ENCODE measurements around the gene PLD4. TPM values are rescaled to one million over a fixed set of nuclear protein-coding genes. Genes with fewer than 3 reads are reported as not detected.

PLD4 gene
- total and polyA plus RNA-seq, 5 donors, result 0.05 to 0.88 (median 0.14) TPM

GRCh38 chr14:104931771-104932675, 7.3 kb downstream of the PLD4 start:
- H3K4me1 ChIP-seq (ENCODE audit: control insufficient read depth, insufficient read depth, low read length), result no peaks in the 10 kb centered on the region
- H3K27me3 ChIP-seq (ENCODE audit: control insufficient read depth, insufficient read depth), result no peaks in the 10 kb centered on the region
- DNase-seq, result peak in 2 of 3 donors; percentile 66 to 69
- ATAC-seq, result peak in 1 of 2 donors; percentile 8
- H3K4me3 ChIP-seq (ENCODE audit: low read length), result peak overlapping the region; percentile 63
- WGBS, result 24% methylated on average over 64 of the region's 64 CpGs
- no peak overlapping the region for H3K27ac ChIP-seq (ENCODE audit: low read length)
- intact Hi-C loops (cut with DNase I), result no loop called here
- no peaks in the 10 kb centered on the region for H3K9me3 ChIP-seq (ENCODE audit: control insufficient read depth, low read length)

GRCh38 chr14:104932676-104933631, 8.3 kb downstream of the PLD4 start:
- Histone ChIP-seq H3K27me3 (ENCODE audit: control insufficient read depth, insufficient read depth) (no peaks in the 10 kb centered on the region), H3K4me1 (ENCODE audit: control insufficient read depth, insufficient read depth, low read length) (no peaks in the 10 kb centered on the region), H3K27ac (ENCODE audit: low read length) (no peak overlapping the region), H3K4me3 (ENCODE audit: low read length) (peak overlapping the region; percentile 63), H3K9me3 (ENCODE audit: control insufficient read depth, low read length) (no peaks in the 10 kb centered on the region)
- ATAC-seq (peak; percentile 92), DNase-seq (peak; percentile 91 to 97 (median 96))
- WGBS, result 7% methylated on average over 100 of the region's 100 CpGs
- intact Hi-C loops (cut with DNase I), result no loop called here

GRCh38 chr14:104933746-104934733, 9.4 kb downstream of the PLD4 start:
- peak in 1 of 3 donors; percentile 37 for DNase-seq
- H3K27ac ChIP-seq (ENCODE audit: low read length), result no peak overlapping the region

GRCh38 chr14:104935026-104935650, 10.5 kb downstream of the PLD4 start:
- intact Hi-C loops (cut with DNase I), result no loop called here
- ATAC-seq, result no peak
- WGBS, result 73% methylated on average over 3 of the region's 3 CpGs

More at GRCh38 chr14:104933746-104934733, 9.4 kb downstream of the PLD4 start:
- Histone ChIP-seq H3K4me3 (ENCODE audit: low read length) (peak overlapping the region; percentile 63), H3K27me3 (ENCODE audit: control insufficient read depth, insufficient read depth) (no peaks in the 10 kb centered on the region), H3K4me1 (ENCODE audit: control insufficient read depth, insufficient read depth, low read length) (no peaks in the 10 kb centered on the region), H3K9me3 (ENCODE audit: control insufficient read depth, low read length) (no peaks in the 10 kb centered on the region)
- intact Hi-C loops (cut with DNase I), result no loop called here
- 13% methylated on average over 40 of the region's 42 CpGs for WGBS
- no peak for ATAC-seq

GRCh38 chr14:104935955-104936354, 11.3 kb downstream of the PLD4 start:
- DNase-seq (no peak), ATAC-seq (no peak)
- 37% methylated on average over 2 of the region's 2 CpGs for WGBS
- H3K9me3 ChIP-seq (ENCODE audit: control insufficient read depth, low read length), result no peaks in the 10 kb centered on the region
- H3K4me3 ChIP-seq (ENCODE audit: low read length), result no peak overlapping the region
- H3K27me3 ChIP-seq (ENCODE audit: control insufficient read depth, insufficient read depth), result no peaks in the 10 kb centered on the region
- intact Hi-C loops (cut with DNase I), result no loop called here
- H3K4me1 ChIP-seq (ENCODE audit: control insufficient read depth, insufficient read depth, low read length), result no peaks in the 10 kb centered on the region
- no peak overlapping the region for H3K27ac ChIP-seq (ENCODE audit: low read length)

More at GRCh38 chr14:104935026-104935650, 10.5 kb downstream of the PLD4 start:
- H3K9me3 ChIP-seq (ENCODE audit: control insufficient read depth, low read length), result no peaks in the 10 kb centered on the region
- no peaks in the 10 kb centered on the region for H3K4me1 ChIP-seq (ENCODE audit: control insufficient read depth, insufficient read depth, low read length)
- no peak overlapping the region for H3K27ac ChIP-seq (ENCODE audit: low read length)
- H3K27me3 ChIP-seq (ENCODE audit: control insufficient read depth, insufficient read depth), result no peaks in the 10 kb centered on the region
- DNase-seq, result no peak
- no peak overlapping the region for H3K4me3 ChIP-seq (ENCODE audit: low read length)

- Histone ChIP-seq H3K9me3 (ENCODE audit: control insufficient read depth, low read length) (no peaks in the 10 kb centered on the region), H3K4me3 (ENCODE audit: low read length) (no peak overlapping the region), H3K27ac (ENCODE audit: low read length) (no peak overlapping the region), H3K27me3 (ENCODE audit: control insufficient read depth, insufficient read depth) (no peaks in the 10 kb centered on the region), H3K4me1 (ENCODE audit: control insufficient read depth, insufficient read depth, low read length) (no peaks in the 10 kb centered on the region)
- ATAC-seq, result no peak
- 64% methylated on average over 10 of the region's 10 CpGs for WGBS
- intact Hi-C loops (cut with DNase I), result no loop called here
- peak in 1 of 3 donors; percentile 17 for DNase-seq
These were observed 11.9 kb downstream of the PLD4 start for GRCh38 chr14:104936361-104937155.

GRCh38 chr14:104937161-104937560, 12.5 kb downstream of the PLD4 start:
- Histone ChIP-seq H3K4me1 (ENCODE audit: control insufficient read depth, insufficient read depth, low read length) (no peaks in the 10 kb centered on the region), H3K27ac (ENCODE audit: low read length) (no peak overlapping the region), H3K27me3 (ENCODE audit: control insufficient read depth, insufficient read depth) (no peaks in the 10 kb centered on the region), H3K9me3 (ENCODE audit: control insufficient read depth, low read length) (no peaks in the 10 kb centered on the region), H3K4me3 (ENCODE audit: low read length) (no peak overlapping the region)
- ATAC-seq (no peak), DNase-seq (peak in 1 of 3 donors; percentile 36)
- intact Hi-C loops (cut with DNase I), result no loop called here
- 83% methylated on average over 4 of the region's 4 CpGs for WGBS

- no peaks in the 10 kb centered on the region for H3K27me3 ChIP-seq (ENCODE audit: control insufficient read depth, insufficient read depth)
- ATAC-seq, result no peak
These were observed 13.2 kb downstream of the PLD4 start for GRCh38 chr14:104937694-104938365.

GRCh38 chr14:104938436-104938835, 13.8 kb downstream of the PLD4 start:
- Histone ChIP-seq H3K9me3 (ENCODE audit: control insufficient read depth, low read length) (no peaks in the 10 kb centered on the region), H3K4me1 (ENCODE audit: control insufficient read depth, insufficient read depth, low read length) (no peaks in the 10 kb centered on the region), H3K27me3 (ENCODE audit: control insufficient read depth, insufficient read depth) (no peaks in the 10 kb centered on the region), H3K27ac (ENCODE audit: low read length) (no peak overlapping the region), H3K4me3 (ENCODE audit: low read length) (no peak overlapping the region)
- DNase-seq (no peak), ATAC-seq (no peak)
- intact Hi-C loops (cut with DNase I), result no loop called here
- WGBS, result 59% methylated on average over 2 of the region's 2 CpGs

More at GRCh38 chr14:104937694-104938365, 13.2 kb downstream of the PLD4 start:
- Histone ChIP-seq H3K27ac (ENCODE audit: low read length) (no peak overlapping the region), H3K4me1 (ENCODE audit: control insufficient read depth, insufficient read depth, low read length) (no peaks in the 10 kb centered on the region), H3K9me3 (ENCODE audit: control insufficient read depth, low read length) (no peaks in the 10 kb centered on the region), H3K4me3 (ENCODE audit: low read length) (no peak overlapping the region)
- WGBS, result 73% methylated on average over 11 of the region's 11 CpGs
- intact Hi-C loops (cut with DNase I), result no loop called here
- DNase-seq, result no peak
